GM12891 (cell line): Measurements from ENCODE around the gene ARFGAP2.

Source experiments
- POLR2A ChIP-seq: IDR thresholded peaks from 2 replicates; pipeline ENCODE4 v1.6.1; 2011; ENCODE audit warnings: low read depth, low read length, control low read depth
- POLR2AphosphoS5 ChIP-seq: IDR thresholded peaks from 2 replicates; pipeline ENCODE4 v1.6.1; 2011; ENCODE audit warnings: low read depth, low read length, control low read depth
- SPI1 ChIP-seq: IDR thresholded peaks from 2 replicates; pipeline ENCODE4 v1.6.1; 2011; ENCODE audit warnings: low read depth, low read length, control low read depth
- TAF1 ChIP-seq: IDR thresholded peaks from 2 replicates; pipeline ENCODE4 v1.6.1; 2011; ENCODE audit warnings: low read depth, low read length, control low read depth

DNA sequence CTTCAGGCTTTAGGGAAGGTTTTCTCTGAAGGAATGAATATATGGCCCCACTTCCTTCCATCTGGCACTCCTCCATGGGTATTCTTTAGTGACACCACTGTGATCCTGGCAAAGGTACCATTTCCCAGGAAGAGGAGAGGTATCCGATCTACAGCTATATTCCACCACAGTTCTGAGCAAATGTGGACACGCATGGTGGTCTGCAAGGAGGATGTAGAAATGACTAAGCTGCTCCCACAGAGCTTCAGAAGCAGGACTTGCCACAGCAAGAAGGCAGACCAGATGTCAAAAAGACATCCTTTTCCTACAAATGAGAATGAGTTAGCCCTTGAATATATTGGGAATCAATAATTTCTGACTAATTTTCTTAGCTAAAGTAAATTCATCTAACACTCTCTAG, 45.5 kb downstream of the ARFGAP2 start:
- no peak for TF ChIP-seq POLR2A
- no peak for TF ChIP-seq SPI1
- no peak for TF ChIP-seq POLR2AphosphoS5
- no peak for TF ChIP-seq TAF1
